SIG-M5 treated with dmso at 0.1 percent for 504 hours (cell line): ENCODE data around the gene TM2D3.
A peak's percentile ranks its signal among the peaks of the same experiment; 100 is the strongest.

Experiments used
- DNase-seq: peaks from one replicate; lab custom pipeline; 2025; ENCODE audit not compliant: unreplicated experiment; lab: John Stamatoyannopoulos, UW

Gene TM2D3

GRCh38 chr15:101625980-101626379 is 26.2 kb downstream of the TM2D3 start:
- DNase-seq: no peak

- peak; percentile 35 for DNase-seq
Observed at GRCh38 chr15:101625184-101625583, 27.0 kb downstream of the TM2D3 start.

GRCh38 chr15:101623367-101624304 is 28.5 kb downstream of the TM2D3 start:
- no peak for DNase-seq

GRCh38 chr15:101621961-101622360 is 30.2 kb downstream of the TM2D3 start:
- DNase-seq: no peak

- DNase-seq: no peak
Observed at GRCh38 chr15:101620671-101621070, 31.5 kb downstream of the TM2D3 start.

- no peak for DNase-seq
Observed at GRCh38 chr15:101619615-101619865, 32.6 kb downstream of the TM2D3 start.

GRCh38 chr15:101618851-101619614 is 33.1 kb downstream of the TM2D3 start:
- no peak for DNase-seq

GRCh38 chr15:101618076-101618475 is 34.1 kb downstream of the TM2D3 start:
- DNase-seq: no peak

GRCh38 chr15:101617390-101617965 is 34.7 kb downstream of the TM2D3 start:
- no peak for DNase-seq

GRCh38 chr15:101615986-101616848 is 36.0 kb downstream of the TM2D3 start:
- no peak for DNase-seq

GRCh38 chr15:101615414-101615985 is 36.7 kb downstream of the TM2D3 start:
- DNase-seq: no peak

- no peak for DNase-seq
Observed at GRCh38 chr15:101614761-101615160, 37.4 kb downstream of the TM2D3 start.

GRCh38 chr15:101614001-101614585 is 38.1 kb downstream of the TM2D3 start:
- DNase-seq: no peak

- no peak for DNase-seq
Observed at GRCh38 chr15:101613130-101614000, 38.8 kb downstream of the TM2D3 start.

GRCh38 chr15:101612676-101613075 is 39.5 kb downstream of the TM2D3 start:
- DNase-seq: no peak

- no peak for DNase-seq
Observed at GRCh38 chr15:101611580-101612299, 40.4 kb downstream of the TM2D3 start.

- DNase-seq: no peak
Observed at GRCh38 chr15:101611007-101611406, 41.2 kb downstream of the TM2D3 start.

GRCh38 chr15:101610611-101611000 is 41.6 kb downstream of the TM2D3 start:
- no peak for DNase-seq
